Measurements from ENCODE around the gene TOMT. TPM values are rescaled to one million over a fixed set of nuclear protein-coding genes. Genes with fewer than 3 reads are reported as not detected.

Gene TOMT, protein sequence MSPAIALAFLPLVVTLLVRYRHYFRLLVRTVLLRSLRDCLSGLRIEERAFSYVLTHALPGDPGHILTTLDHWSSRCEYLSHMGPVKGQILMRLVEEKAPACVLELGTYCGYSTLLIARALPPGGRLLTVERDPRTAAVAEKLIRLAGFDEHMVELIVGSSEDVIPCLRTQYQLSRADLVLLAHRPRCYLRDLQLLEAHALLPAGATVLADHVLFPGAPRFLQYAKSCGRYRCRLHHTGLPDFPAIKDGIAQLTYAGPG
- polyA plus RNA-seq (ENCODE audit: insufficient read length in 3 of 3) = not detected
- long read RNA-seq, donor 1 = 0 reads
- long read RNA-seq, donor 2 = 0 reads
- long read RNA-seq, donor 3 = 0 reads
- long read RNA-seq, donor 4 = 0 reads
- long read RNA-seq, donor 5 = 0 reads
- long read RNA-seq, donor 6 = 0 reads
- long read RNA-seq, donor 7 = 0 reads
- long read RNA-seq, donor 8 = 0 reads
- long read RNA-seq, donor 9 = 0 reads
- long read RNA-seq, donor 10 = 0 reads
- long read RNA-seq, donor 11 = 0 reads
- long read RNA-seq, donor 12 = 0 reads
- long read RNA-seq, donor 13 = 0 reads
- long read RNA-seq, donor 14 = 0 reads
- long read RNA-seq, donor 15 = 0 reads
- long read RNA-seq, donor 16, partial matches to known transcripts = 0 of 1 reads
- long read RNA-seq, donor 16, other reads (novel, unspliced or antisense) = 0 of 1 reads

DNA sequence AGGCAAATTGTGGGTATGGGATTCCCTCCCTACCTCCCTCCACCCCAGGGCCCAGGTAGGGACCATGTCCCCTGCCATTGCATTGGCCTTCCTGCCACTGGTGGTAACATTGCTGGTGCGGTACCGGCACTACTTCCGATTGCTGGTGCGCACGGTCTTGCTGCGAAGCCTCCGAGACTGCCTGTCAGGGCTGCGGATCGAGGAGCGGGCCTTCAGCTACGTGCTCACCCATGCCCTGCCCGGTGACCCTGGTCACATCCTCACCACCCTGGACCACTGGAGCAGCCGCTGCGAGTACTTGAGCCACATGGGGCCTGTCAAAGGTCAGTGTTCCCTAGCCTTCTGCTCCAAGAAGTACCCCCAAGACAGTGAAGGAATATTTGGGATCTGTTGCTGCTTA is at the start of gene TOMT:
TSS of gene TOMT (plus strand) at position 37 of the 400 bp plus-strand sequence. CDS start at position 65, 28 bp downstream.
- no peak for DNase-seq (ENCODE audit: extremely low read depth in 1 of 11, low read depth in 9 of 11, low spot score in 4 of 11)

DNA sequence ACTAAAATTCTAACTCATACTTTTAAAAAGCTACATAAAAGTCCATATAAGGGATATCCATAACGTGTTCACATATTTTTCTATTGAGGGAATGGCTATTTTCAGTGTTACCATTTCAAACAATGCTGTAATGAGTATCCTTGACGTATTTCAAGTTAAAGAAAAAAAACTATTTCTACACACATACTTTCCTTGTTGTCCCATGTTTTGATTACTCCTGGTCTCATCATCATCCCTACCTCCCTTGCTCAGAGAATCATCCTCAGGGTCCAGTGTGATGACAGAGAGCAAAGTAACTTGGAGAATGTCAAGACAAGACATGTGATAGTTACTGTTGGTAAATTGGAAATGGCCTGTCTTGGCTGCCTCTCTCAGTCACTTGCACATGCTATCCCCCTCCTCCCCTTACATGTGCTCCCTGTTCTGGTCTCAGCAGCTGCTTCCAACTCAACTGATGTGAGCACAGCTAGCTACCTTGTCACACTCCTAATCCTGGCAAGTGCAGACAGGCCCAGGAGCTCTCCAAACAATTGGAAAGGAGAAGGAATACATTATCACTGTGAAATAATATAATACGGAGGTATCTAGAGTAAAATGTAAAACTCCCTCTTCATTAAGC is 47.2 kb upstream of the TOMT start:
- DNase-seq (ENCODE audit: extremely low read depth in 1 of 11, low read depth in 9 of 11, low spot score in 4 of 11) = no peak

DNA sequence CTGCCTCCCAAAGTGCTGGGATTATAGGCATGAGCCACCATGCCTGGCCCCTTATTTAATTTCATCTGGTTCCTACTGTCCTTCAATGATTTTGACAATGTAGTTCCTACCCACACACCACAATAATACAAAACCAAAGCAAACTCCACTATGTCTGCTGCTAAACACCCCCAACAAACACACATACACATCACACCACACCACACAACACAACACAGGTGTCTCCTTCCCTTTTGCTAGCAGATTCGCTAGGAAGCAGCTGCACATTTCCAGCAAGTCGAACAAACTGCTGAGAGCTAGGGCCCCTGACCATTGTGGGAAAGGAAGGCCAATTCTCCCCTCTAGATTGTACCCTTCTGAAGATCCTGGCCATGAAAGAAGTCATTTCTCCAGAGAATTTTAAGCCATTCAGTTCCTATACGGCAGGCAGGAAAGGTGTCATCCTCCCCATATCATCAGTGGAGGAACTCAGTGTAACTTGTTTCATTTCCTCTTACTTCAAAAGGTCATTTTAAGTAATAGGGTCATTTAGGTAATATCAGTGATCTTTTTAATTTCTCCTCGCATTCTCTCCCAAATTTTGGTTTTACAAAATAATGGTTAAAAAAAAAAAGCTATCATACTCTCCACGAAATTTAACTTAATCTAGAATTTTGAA is 43.9 kb upstream of the TOMT start:
- DNase-seq (ENCODE audit: extremely low read depth in 1 of 11, low read depth in 9 of 11, low spot score in 4 of 11) = no peak

DNA sequence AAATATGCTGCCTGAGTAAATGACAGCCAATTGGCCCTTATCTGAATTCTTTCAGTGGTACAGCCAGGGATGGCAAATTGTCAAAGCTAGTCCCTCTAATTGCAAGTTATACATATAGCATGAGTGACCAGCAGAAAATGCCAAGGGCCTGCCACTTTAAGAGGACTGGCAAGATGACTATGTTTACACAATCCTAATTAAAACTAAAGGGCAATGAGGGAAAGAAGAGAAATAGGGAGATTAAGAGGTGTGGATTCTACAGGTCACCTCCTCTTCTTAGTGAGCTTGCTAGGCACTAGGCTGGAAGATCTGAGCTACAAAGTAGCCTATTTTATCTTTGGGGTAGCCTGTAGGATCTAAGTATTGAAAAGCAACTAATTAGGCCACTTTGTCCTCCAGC is 38.9 kb upstream of the TOMT start:
- DNase-seq (ENCODE audit: extremely low read depth in 1 of 11, low read depth in 9 of 11, low spot score in 4 of 11) = no peak

DNA sequence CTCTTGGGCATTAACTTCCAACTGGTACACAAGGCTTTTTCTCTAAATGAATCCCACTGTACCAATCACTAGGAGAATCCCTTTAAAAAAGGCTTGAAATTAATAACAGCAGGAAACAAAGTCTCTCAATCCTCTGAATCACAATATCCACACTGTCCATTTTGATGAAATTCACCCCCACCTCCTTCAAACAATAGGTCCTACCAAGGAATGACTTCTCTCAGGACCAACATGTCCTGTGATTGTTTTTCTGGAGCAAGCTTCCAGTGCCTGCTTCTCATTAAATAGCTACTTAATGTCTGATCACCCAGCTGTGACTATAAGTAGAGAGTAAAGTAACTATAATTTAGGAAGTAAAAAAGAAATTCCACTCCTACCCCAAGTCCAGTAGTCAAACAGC is 38.5 kb upstream of the TOMT start:
- no peak for DNase-seq (ENCODE audit: extremely low read depth in 1 of 11, low read depth in 9 of 11, low spot score in 4 of 11)

DNA sequence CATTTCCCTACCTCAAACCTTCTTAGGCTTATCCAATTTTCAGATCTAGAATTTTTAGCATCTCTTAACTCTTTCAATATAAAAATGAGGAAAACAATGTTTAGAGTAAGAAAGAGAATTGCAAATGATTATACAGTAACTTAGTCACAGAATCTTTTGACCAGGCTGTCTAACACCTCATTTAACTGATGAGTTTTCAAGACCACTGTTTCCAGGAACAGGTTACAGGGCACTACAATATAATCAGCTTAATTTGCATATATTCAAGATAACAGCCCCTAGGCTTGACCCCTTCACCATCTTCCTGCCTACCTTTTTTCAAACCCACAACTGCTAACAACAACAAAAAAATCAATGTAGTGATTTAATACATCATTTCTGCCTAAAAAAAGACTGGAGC is 38.0 kb upstream of the TOMT start:
- no peak for DNase-seq (ENCODE audit: extremely low read depth in 1 of 11, low read depth in 9 of 11, low spot score in 4 of 11)

DNA sequence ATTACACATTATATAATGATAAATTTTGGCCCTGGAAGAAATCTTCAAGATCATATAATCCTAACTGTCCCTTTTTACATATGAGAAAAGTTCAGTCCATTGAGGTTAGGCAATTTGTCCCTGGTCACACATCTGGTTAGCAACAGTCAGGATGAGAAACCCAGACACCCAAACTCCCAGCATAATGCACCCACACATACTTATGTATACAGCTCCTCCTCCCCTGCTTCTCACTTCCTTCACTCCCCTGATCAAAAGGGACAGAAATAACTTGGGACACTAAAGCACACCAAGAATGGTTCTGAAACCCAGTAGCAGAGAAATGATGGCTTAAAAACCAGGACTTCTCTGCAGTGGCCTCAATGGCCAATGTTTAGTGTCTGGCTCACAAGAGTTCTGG is 36.5 kb upstream of the TOMT start:
- no peak for DNase-seq (ENCODE audit: extremely low read depth in 1 of 11, low read depth in 9 of 11, low spot score in 4 of 11)

DNA sequence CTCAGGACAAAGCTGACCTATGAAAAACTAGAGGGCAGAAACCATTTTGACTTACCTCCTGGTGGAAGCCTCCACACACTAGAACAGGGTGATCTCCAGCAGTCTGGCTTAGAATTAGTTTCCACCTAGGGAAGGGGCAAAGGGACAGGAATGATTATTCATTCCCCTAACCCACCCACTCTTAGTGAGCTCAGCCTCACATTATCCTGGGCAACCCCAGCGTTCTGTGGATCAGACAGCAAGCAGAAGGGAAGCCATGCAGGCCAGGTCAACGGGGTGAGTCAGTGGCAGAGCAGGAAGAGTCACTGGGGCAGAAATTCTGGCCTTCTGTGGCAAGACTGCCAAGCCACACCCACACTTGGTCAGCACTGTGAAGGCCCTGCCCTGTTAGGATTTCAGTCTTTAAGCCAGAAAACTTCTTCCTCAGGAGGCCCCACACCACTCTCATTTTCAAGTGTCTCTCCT is 35.9 kb upstream of the TOMT start:
- DNase-seq (ENCODE audit: extremely low read depth in 1 of 11, low read depth in 9 of 11, low spot score in 4 of 11) = no peak

DNA sequence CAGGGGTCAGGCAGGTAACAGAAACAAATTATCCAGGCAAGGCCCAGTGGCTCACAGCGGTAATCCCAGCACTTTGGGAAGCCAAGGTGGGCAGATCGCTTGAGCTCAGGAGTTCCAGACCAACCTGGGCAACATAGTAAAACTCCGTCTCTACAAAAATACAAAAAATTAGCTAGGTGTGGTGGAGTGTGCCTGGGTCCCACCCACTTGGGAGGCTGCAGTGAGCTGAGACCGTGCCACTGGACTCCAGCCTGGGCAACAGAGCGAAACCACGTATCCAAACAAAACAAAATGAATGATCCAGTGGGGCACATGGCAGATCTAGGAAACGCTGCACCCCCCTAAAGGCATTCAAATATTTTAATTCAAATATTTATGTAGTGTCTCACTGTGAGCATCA is 35.2 kb upstream of the TOMT start:
- no peak for DNase-seq (ENCODE audit: extremely low read depth in 1 of 11, low read depth in 9 of 11, low spot score in 4 of 11)

DNA sequence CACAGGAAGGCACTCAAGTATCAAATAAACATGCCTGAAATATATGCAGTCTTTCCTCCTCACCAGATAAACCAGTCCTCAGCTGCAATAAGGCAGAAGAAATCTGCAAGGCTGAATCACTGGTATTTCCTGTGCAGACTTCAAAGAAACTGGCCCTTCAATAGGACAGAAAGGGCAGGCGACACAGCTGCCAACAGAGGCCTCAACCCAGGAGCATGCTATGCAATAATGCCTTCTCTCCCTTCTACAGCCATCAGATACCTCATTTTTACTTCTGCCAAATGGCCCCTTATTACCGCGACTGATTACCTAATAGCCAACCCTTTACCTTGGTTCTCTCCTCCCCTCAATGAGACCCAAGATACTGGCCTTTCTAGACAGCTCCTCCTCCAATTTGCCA is 33.4 kb upstream of the TOMT start:
- DNase-seq (ENCODE audit: extremely low read depth in 1 of 11, low read depth in 9 of 11, low spot score in 4 of 11) = no peak

DNA sequence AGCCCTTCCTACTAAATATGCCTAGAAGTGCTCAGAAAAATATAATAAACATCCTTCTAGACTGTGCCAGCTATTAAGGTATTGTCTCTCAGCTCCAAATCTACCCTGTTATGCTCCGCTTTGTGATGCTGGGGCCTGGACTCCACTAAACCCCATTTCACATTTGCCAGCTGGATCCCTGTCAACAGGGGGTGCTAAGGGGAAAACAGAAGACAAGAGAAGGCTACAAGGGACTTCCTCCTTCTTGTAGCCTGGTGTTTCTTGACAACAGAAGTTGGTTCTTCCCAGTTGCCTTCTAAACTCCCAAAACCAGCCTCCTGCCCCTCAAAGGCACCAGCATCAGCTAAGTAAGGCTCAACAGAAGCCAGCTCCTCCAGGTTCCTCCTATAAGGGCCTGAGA is 30.6 kb upstream of the TOMT start:
- no peak for DNase-seq (ENCODE audit: extremely low read depth in 1 of 11, low read depth in 9 of 11, low spot score in 4 of 11)

DNA sequence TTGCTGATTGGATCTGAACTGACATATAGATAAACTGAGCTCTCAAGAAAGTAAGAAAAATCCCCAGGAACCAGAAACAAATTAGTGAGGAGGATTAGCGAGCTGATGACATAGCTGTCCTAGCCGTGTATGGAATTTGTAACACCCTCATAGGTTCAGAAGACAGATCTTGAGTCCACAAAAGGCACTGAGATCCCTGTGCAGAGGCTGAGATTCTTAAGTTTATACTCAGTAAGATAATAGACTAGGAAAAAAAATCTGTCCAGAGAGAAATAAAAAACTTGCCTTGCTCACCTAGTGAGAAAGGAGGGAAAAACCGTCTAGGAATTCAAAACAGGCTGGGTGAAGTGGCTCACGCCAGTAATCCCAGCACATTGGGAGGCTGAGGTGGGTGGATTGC is 30.0 kb upstream of the TOMT start:
- no peak for DNase-seq (ENCODE audit: extremely low read depth in 1 of 11, low read depth in 9 of 11, low spot score in 4 of 11)

DNA sequence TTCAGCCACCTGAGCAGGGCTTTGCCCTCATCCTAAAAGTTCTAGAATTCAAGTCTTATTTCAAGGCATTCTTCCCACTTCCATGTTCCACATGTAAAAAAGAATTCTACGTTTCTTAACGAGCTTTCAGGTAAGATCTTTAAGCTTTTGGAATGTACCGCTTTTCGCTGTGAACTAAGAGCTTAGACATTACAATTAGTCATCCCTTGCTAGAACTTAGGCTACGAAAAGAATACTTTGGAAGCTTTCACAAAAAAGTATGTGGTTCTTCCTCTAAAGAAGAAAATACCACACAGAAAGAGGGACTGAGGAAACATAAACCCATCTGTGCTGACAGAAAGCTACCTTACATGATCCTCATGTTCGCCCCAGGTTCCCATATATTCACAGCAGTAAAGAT is 27.2 kb upstream of the TOMT start:
- DNase-seq (ENCODE audit: extremely low read depth in 1 of 11, low read depth in 9 of 11, low spot score in 4 of 11) = no peak

DNA sequence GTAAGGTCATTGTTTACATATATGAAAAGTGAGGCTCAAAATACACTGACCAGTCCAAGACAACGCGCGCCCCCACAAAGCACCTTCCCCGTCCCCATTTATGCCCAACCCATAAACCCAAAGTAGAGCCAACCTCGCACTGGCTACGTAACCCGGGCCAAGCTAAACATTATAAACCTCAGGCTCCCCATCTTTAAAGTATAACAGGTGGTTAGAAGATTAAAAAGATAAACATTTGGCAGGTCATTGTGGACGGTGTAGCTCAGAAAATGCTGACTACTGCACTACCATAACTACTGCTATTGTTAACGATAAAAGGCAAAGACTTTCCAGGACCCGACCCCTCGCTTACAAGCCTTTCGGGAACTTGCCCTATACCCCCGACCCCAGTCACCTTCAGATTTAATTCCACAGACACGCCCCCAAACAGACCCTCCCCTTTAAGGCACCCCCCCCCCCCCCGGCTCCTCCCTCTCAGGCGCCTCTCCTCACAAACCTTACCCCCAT is 25.9 kb upstream of the TOMT start:
- DNase-seq (ENCODE audit: extremely low read depth in 1 of 11, low read depth in 9 of 11, low spot score in 4 of 11) = peak in 3 of 11 donors; percentile 36 to 55 (median 45)

DNA sequence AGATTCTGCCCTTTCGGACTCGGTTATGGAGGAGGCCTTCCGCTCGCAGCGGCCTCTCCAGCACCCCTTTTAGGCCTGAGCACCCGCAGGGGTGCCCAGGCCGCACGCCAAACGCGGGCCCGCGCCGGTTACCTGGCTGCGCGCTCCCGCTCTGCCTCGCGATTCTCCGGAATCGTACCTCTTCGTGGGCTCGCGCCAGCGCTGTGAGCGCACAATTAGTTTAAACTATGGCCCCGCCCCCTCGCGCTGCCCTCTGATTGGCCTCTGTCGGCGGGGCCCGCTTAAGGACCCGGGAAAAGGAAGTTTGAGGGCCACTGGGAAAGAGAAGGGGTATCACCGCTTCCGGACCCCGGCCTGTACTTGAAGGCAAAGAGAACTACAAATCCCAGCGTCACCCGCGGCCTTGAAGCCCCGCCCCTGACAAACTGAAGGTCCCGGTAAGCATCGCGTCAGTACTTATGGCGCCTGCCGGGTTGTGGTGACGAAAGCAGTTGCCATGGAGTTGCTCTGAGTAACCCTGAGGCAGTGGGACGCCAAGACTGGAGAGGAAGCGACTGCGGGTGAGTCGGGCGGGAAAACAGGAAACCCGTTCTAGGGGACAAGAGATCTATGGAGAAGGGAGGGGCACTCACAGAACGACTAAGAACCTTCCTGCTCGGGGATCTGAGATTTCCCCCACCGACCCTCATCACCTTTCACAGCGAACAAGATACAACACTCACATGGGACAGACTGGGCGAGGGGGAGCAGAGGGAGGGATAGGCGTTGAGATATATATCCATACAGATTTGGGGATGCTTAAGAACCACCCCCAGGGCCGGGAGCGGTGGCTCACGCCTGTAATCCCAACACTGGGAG is 25.2 kb upstream of the TOMT start, which contains the start of the genes LRRC51 and NUMA1:
TSS of gene LRRC51 (plus strand) at position 525 of the 858 bp plus-strand sequence. CDS start 8,234 bp downstream, outside the sequence.
TSS of gene NUMA1 (minus strand) at position 217 of the 858 bp plus-strand sequence. CDS start 44,599 bp downstream, outside the sequence.
- DNase-seq (ENCODE audit: extremely low read depth in 1 of 11, low read depth in 9 of 11, low spot score in 4 of 11) = peak; percentile 99 to 100 (median 100)

DNA sequence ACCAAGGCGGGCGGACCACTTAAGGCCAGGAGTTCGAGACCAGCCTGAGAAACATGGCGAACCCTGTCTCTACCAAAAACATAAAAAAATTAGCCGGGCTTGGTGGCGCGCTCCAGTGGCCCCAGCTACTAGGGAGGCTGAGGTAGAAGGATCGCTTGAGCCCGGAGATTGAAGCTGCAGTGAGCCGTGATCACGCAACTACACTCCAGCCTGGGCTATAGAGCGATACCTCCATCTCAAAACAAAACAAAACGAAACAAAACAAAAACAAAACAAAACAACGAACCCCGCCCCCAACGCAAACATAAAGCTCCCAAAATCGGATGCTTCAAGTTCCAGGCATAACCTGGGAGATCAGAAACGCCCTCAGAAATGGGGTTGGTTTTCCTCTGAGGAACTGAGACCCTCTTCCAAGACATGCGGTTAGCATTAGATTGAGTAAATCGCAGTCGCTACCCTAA is 24.5 kb upstream of the TOMT start:
- DNase-seq (ENCODE audit: extremely low read depth in 1 of 11, low read depth in 9 of 11, low spot score in 4 of 11) = no peak

DNA sequence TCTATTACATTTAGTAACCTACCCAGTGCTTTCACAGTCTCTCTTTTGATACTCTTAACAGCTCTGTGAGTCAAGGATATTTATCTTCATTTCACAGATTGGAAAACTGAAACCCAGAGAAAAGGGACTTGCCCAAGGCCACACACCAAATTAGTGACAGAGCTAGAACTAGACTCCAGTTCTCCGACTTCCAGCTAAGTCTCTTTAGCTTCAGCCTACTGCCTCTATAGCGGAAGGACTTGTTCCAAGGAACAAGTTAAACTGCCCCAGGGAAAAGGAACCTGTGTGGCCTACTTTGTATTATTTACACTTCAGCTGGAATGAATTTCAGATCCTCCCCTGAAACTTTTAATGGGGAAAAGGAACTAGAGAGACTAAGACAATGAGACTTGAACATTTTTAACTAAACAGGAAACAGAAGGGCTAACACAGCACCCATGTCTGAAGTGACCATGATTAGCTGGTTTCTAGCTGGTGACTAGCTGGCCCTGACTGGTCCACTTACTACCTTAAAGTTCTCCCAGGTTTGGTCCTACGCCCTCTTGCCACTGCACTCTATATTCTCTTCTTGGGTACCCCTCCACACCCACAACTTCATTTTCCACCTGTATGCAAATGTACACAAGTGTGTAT is 23.8 kb upstream of the TOMT start:
- no peak for DNase-seq (ENCODE audit: extremely low read depth in 1 of 11, low read depth in 9 of 11, low spot score in 4 of 11)

DNA sequence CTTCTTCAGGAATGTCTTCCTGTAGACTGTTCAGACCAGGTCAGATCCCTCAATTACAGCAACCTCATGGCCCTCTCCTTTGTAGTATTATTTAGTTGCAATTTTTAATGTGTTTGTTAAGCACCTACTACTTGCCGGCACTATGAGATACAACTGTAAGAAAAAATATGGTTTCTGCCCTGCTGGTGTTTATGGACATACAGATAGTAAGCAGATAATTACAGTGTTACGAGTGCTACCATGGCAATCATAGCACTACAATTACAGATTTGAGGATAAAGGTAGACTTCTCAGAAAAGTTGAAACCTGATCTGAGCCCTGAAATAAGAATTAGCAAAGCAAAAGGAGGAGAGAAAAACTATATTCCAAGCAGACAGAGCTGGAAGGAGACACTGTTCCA is 22.3 kb upstream of the TOMT start:
- DNase-seq (ENCODE audit: extremely low read depth in 1 of 11, low read depth in 9 of 11, low spot score in 4 of 11) = no peak
